OCI-LY3 (cell line): Measurements from ENCODE around the gene IL17RA.

Experiments
- H2AFZ ChIP-seq: fragments of 200-600, 300-600 bp; shearing (Covaris generic); 2 replicates; pipeline ENCODE4 v1.6.0; 2014; ENCODE audit warnings: antibody characterized with exemption, low read depth, low read length
- H3K27ac ChIP-seq: fragments of 200-600, 300-600 bp; sonication (generic); 2 replicates; pipeline ENCODE4 v1.5.1; 2014; ENCODE audit warnings: mild to moderate bottlenecking, low read length, moderate library complexity, mixed read lengths
- H3K27me3 ChIP-seq: fragments of 200-600, 300-600 bp; sonication (generic); 2 replicates; pipeline ENCODE4 v1.6.1; 2014; ENCODE audit warnings: low read depth, low read length, mixed read lengths
- H3K36me3 ChIP-seq: fragments of 200-600, 300-600 bp; sonication (generic); replicated peaks from 2 replicates; pipeline ENCODE3; 2014; ENCODE audit warnings: low read depth, low read length, mixed read lengths
- H3K4me1 ChIP-seq: fragments of 300-600, 200-600 bp; sonication (generic); 2 replicates; pipeline ENCODE4 v1.6.1; 2014; ENCODE audit warnings: low read length, mixed read lengths
- H3K4me2 ChIP-seq: fragments of 200-600, 300-600 bp; sonication (generic); 2 replicates; pipeline ENCODE4 v1.6.1; 2014; ENCODE audit warnings: low read length, mixed read lengths
- H3K4me3 ChIP-seq: fragments of 300-600, 200-600 bp; sonication (generic); 2 replicates; pipeline ENCODE4 v1.5.1; 2014; ENCODE audit warnings: antibody characterized with exemption, mild to moderate bottlenecking, low read length, moderate library complexity
- H3K79me2 ChIP-seq: fragments of 300-600, 200-600 bp; shearing (Covaris generic); 2 replicates; pipeline ENCODE4 v1.6.1; 2014; ENCODE audit warnings: mild to moderate bottlenecking, low read length, mixed read lengths
- H3K9ac ChIP-seq: fragments of 300-600, 200-600 bp; shearing (Covaris generic); 2 replicates; pipeline ENCODE4 v1.6.0; 2014; ENCODE audit warnings: mild to moderate bottlenecking, low read length, moderate library complexity
- H3K9me3 ChIP-seq: fragments of 200-600, 300-600 bp; shearing (Covaris generic); 2 replicates; pipeline ENCODE4 v1.6.1; 2014; ENCODE audit warnings: low read length, mixed read lengths; ENCODE audit not compliant: insufficient read depth
- H4K20me1 ChIP-seq: fragments of 200-600, 300-600 bp; sonication (generic); 2 replicates; pipeline ENCODE4 v1.6.1; 2016; ENCODE audit warnings: low read length, mixed read lengths; ENCODE audit not compliant: insufficient read depth
- EZH2phosphoT487 ChIP-seq: fragments of 200-600 bp; shearing (Covaris generic); IDR thresholded peaks from 2 replicates; pipeline ENCODE4 v1.6.1; 2018; ENCODE audit warnings: antibody characterized with exemption, mixed run types, low read depth
- TF ChIP-seq, protein P1 (sequence below): fragments of 200-600, 300-600 bp; sonication (generic); IDR thresholded peaks from 2 replicates; pipeline ENCODE4 v1.5.1; 2014; ENCODE audit warnings: antibody characterized with exemption, low read length, low read depth

Gene IL17RA

DNA sequence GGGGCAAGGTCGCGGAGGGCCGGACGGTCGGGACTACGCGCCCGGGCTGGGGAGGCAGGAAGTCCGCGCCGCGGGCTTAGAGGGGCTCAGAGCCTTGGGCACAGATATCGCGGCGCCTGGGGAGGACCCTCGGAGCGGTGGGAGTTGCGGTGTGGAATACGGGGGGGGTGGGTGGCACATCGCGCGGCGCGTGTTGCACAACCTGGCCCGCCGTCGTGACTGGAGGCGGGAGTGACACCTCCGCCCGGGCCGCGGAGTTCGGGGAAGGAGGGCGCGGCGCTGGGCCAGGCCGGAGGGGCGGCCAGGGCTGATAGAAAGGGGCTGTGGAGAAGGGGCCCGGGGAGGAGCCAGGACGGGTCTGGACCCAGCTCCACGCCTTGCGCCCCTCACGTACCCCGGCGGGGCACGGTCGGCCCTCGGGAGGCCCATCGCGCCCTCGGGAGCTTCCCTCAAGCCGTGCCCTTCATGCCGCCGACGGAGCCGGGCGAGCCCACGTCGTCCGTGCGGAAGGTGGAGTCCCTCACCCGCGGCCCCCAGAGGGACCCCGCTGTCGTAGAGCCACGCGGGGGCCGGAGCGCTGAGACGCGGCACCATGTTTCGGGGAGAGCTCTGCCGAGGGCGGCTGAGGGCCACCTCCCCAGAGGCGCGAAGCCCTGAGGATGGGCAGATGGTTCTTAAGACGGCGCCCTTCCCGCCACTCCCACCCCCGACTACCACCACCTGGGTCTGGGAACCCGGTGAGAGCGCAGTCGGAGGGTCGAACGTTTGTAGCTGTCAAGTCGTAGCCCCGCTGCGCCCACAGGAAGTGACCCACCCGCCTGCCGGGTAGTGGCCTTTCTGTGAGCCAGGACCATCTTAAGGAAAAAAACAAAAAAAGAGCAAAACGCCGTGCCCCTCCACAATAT, 729 bp downstream of the IL17RA start:
- Histone ChIP-seq H3K4me1 (peaks cover 19% of the 10 kb centered on the region), H3K36me3 (peaks cover under 1% of the 10 kb centered on the region), H3K4me2 (peak overlapping the region; percentile 71), H3K79me2 (peaks cover 18% of the 10 kb centered on the region), H3K27me3 (no peaks in the 10 kb centered on the region), H3K4me3 (peak overlapping the region; percentile 86), H4K20me1 (peaks cover 15% of the 10 kb centered on the region), H3K9ac (peak overlapping the region; percentile 80), H2AFZ (peak overlapping the region; percentile 19; the same call in 1 of the 2 replicates), H3K9me3 (no peaks in the 10 kb centered on the region), H3K27ac (no peak overlapping the region)
- TF ChIP-seq, protein P1, sequence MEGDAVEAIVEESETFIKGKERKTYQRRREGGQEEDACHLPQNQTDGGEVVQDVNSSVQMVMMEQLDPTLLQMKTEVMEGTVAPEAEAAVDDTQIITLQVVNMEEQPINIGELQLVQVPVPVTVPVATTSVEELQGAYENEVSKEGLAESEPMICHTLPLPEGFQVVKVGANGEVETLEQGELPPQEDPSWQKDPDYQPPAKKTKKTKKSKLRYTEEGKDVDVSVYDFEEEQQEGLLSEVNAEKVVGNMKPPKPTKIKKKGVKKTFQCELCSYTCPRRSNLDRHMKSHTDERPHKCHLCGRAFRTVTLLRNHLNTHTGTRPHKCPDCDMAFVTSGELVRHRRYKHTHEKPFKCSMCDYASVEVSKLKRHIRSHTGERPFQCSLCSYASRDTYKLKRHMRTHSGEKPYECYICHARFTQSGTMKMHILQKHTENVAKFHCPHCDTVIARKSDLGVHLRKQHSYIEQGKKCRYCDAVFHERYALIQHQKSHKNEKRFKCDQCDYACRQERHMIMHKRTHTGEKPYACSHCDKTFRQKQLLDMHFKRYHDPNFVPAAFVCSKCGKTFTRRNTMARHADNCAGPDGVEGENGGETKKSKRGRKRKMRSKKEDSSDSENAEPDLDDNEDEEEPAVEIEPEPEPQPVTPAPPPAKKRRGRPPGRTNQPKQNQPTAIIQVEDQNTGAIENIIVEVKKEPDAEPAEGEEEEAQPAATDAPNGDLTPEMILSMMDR = no peak
- TF ChIP-seq EZH2phosphoT487 = no peak

DNA sequence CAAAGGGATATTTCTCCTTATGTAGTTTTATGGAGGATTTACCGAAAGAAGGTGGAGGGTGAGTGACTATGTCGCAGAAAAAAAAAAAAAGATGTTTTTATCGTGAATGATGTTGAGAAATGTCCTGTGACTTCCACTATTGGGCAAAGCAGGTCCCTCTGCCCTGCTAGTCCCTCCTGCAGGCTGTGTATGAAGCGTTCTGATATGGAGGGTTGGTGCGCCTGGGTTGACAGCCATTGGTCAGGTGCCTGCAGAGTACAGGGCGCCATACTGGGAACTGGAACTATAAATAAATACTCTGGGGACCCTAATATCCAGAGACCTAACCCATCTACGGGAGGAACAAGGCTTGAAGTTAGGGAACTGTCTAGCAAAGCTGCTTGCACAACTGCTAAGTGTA, 1.5 kb downstream of the IL17RA start:
- no peak for TF ChIP-seq EZH2phosphoT487
- TF ChIP-seq, protein P1 = no peak
- Histone ChIP-seq H3K9me3 (no peaks in the 10 kb centered on the region), H3K27ac (no peak overlapping the region), H3K36me3 (no peaks in the 10 kb centered on the region), H3K79me2 (peaks cover 18% of the 10 kb centered on the region), H3K27me3 (no peaks in the 10 kb centered on the region), H3K9ac (no peak overlapping the region), H3K4me1 (peaks cover 19% of the 10 kb centered on the region), H4K20me1 (peaks cover 18% of the 10 kb centered on the region), H3K4me3 (no peak overlapping the region), H2AFZ (no peak overlapping the region), H3K4me2 (no peak overlapping the region)

- Histone ChIP-seq H3K27me3 (no peaks in the 10 kb centered on the region), H3K4me1 (peaks cover 19% of the 10 kb centered on the region), H3K9me3 (no peaks in the 10 kb centered on the region), H3K9ac (no peak overlapping the region), H3K4me2 (peak overlapping the region; percentile 46), H3K79me2 (peaks cover 18% of the 10 kb centered on the region), H3K4me3 (0 out of 2 replicates have a peak overlapping the region, but pooled peaks have one; percentile 19), H3K27ac (no peak overlapping the region), H3K36me3 (no peaks in the 10 kb centered on the region), H4K20me1 (peaks cover 18% of the 10 kb centered on the region), H2AFZ (no peak overlapping the region)
- TF ChIP-seq, protein P1 = no peak
- TF ChIP-seq EZH2phosphoT487 = no peak
Observed at GRCh38 chr22:17086788-17087497, 2.1 kb downstream of the IL17RA start.
